Neutrophil (primary cell): ENCODE data around the gene XYLT1.
"Not testable (repeated sequence)": the region's sequence is repeated elsewhere in the genome, so short reads cannot be mapped to it uniquely, and the experiment has no call there.

Experiments used
- H3K27ac ChIP-seq: fragments of 200-600 bp; sonication (generic); 2 replicates; pipeline ENCODE4 v1.5.1; 2016; ENCODE audit warnings: mild to moderate bottlenecking, moderate library complexity
- H3K27me3 ChIP-seq: fragments of 200-600 bp; sonication (generic); 2 replicates; pipeline ENCODE4 v1.6.0; 2016; ENCODE audit warnings: mild to moderate bottlenecking
- H3K36me3 ChIP-seq: fragments of 200-600 bp; sonication (generic); 2 replicates; pipeline ENCODE4 v1.5.1; 2017
- H3K4me1 ChIP-seq, 2 experiments: fragments of 200-600 bp in 1 of 2; sonication (generic) in 1 of 2; 1 replicate in 1 of 2; 2 replicates in 1 of 2; pipeline versions ENCODE4 v1.5.1 to v1.6.1; 2013 to 2016; ENCODE audit warnings: low read depth in 1 of 2, low read length in 1 of 2, mild to moderate bottlenecking in 1 of 2, moderate library complexity in 1 of 2; ENCODE audit not compliant: control insufficient read depth in 1 of 2, insufficient read depth in 1 of 2
- H3K4me3 ChIP-seq, 2 experiments: fragments of 200-600 bp in 1 of 2; sonication (generic) in 1 of 2; 1 replicate in 1 of 2; 2 replicates in 1 of 2; pipeline ENCODE4 v1.5.1; 2013 to 2016; ENCODE audit warnings: low read depth in 1 of 2, low read length in 1 of 2, mild to moderate bottlenecking in 1 of 2, moderate library complexity in 1 of 2
- H3K9me3 ChIP-seq: fragments of 200-600 bp; sonication (generic); 2 replicates; pipeline ENCODE4 v1.5.1; 2016
- CTCF ChIP-seq: fragments of 200-600 bp; sonication (generic); IDR thresholded peaks from 2 replicates; pipeline ENCODE4 v1.5.1; 2016; ENCODE audit warnings: antibody characterized with exemption

XYLT1 gene

GRCh38 chr16:17339764-17340541 lies 130.8 kb downstream of the XYLT1 start:
- Histone ChIP-seq H3K9me3 (no peaks in the 10 kb centered on the region), H3K4me3 (no peak overlapping the region), H3K4me1 (peaks cover 43 to 63% of the 10 kb centered on the region in 2 experiments), H3K36me3 (no peaks in the 10 kb centered on the region), H3K27ac (peak overlapping the region; percentile 83), H3K27me3 (no peaks in the 10 kb centered on the region)
- no peak for TF ChIP-seq CTCF

GRCh38 chr16:17338244-17338643 lies 132.5 kb downstream of the XYLT1 start:
- no peaks in the 10 kb centered on the region for H3K27me3 ChIP-seq
- peak overlapping the region; percentile 34 for H3K27ac ChIP-seq

GRCh38 chr16:17336530-17336900 lies 134.2 kb downstream of the XYLT1 start:
- Histone ChIP-seq H3K36me3 (no peaks in the 10 kb centered on the region), H3K4me1 (peaks cover 20 to 38% of the 10 kb centered on the region in 2 experiments), H3K4me3 (no peak overlapping the region), H3K9me3 (no peaks in the 10 kb centered on the region), H3K27ac (no peak overlapping the region), H3K27me3 (no peaks in the 10 kb centered on the region)
- no peak for TF ChIP-seq CTCF

More at GRCh38 chr16:17338244-17338643, 132.5 kb downstream of the XYLT1 start:
- Histone ChIP-seq H3K9me3 (no peaks in the 10 kb centered on the region), H3K4me1 (peaks cover 38 to 55% of the 10 kb centered on the region in 2 experiments), H3K36me3 (no peaks in the 10 kb centered on the region), H3K4me3 (no peak overlapping the region)
- TF ChIP-seq CTCF = no peak

GRCh38 chr16:17335826-17336529 lies 134.8 kb downstream of the XYLT1 start:
- TF ChIP-seq CTCF = no peak
- Histone ChIP-seq H3K27ac (no peak overlapping the region), H3K36me3 (no peaks in the 10 kb centered on the region), H3K9me3 (no peaks in the 10 kb centered on the region), H3K4me1 (peaks cover 15 to 33% of the 10 kb centered on the region in 2 experiments), H3K4me3 (no peak overlapping the region), H3K27me3 (no peaks in the 10 kb centered on the region)

GRCh38 chr16:17335406-17335805 lies 135.4 kb downstream of the XYLT1 start:
- H3K27ac ChIP-seq, H3K9me3 ChIP-seq, H3K36me3 ChIP-seq, H3K4me3 ChIP-seq, H3K27me3 ChIP-seq: not testable (repeated sequence)
- peaks cover 9 to 27% of the 10 kb centered on the region in 2 experiments for H3K4me1 ChIP-seq

- no peak overlapping the region for H3K4me3 ChIP-seq
- H3K27ac ChIP-seq = peak overlapping the region; percentile 43
- H3K4me1 ChIP-seq = peaks cover 13 to 29% of the 10 kb centered on the region in 2 experiments
- no peaks in the 10 kb centered on the region for H3K36me3 ChIP-seq
- no peaks in the 10 kb centered on the region for H3K9me3 ChIP-seq
- TF ChIP-seq CTCF = no peak
- H3K27me3 ChIP-seq = no peaks in the 10 kb centered on the region
Measured at GRCh38 chr16:17334096-17334495, 136.7 kb downstream of the XYLT1 start.
